ENCODE measurements around the gene POU2F1. TPM values are rescaled to one million over a fixed set of nuclear protein-coding genes. Genes with fewer than 3 reads are reported as not detected.

POU2F1 gene
- total RNA-seq, 2 experiments from 2014 or later: 12.7 to 14.0 TPM

- POLR2A ChIA-PET: no interaction called here
These were observed 153.3 kb downstream of the POU2F1 start for GRCh38 chr1:167373986-167374385.

GRCh38 chr1:167375949-167376348 lies 155.3 kb downstream of the POU2F1 start:
- CTCF ChIA-PET: no interaction called here
- POLR2A ChIA-PET: no interaction called here

More at GRCh38 chr1:167373986-167374385, 153.3 kb downstream of the POU2F1 start:
- CTCF ChIA-PET: interaction anchor here (1.0 kb wide), 2 partner anchors 9 to 166 kb away, joined by 3 read pairs; no protein-coding TSS in a partner anchor

GRCh38 chr1:167387251-167387910 lies 166.7 kb downstream of the POU2F1 start:
- POLR2A ChIA-PET: no interaction called here
- CTCF ChIA-PET: no interaction called here

GRCh38 chr1:167388976-167389375 lies 168.3 kb downstream of the POU2F1 start:
- POLR2A ChIA-PET: no interaction called here
- CTCF ChIA-PET: no interaction called here

- ChIA-PET POLR2A (no interaction called here), CTCF (no interaction called here)
These were observed 171.6 kb downstream of the POU2F1 start for GRCh38 chr1:167392200-167392696.

- ChIA-PET CTCF (interaction anchor here (0.6 to 2.3 kb wide), 7 partner anchors 30 to 1926 kb away, joined by 3 to 11 read pairs (median 3); no protein-coding TSS in a partner anchor), POLR2A (no interaction called here)
These were observed 179.8 kb downstream of the POU2F1 start for GRCh38 chr1:167400359-167400953.

- ChIA-PET CTCF (interaction anchor here (0.6 to 2.3 kb wide), 10 partner anchors 29 to 1925 kb away, joined by 3 to 11 read pairs (median 3); no protein-coding TSS in a partner anchor), POLR2A (no interaction called here)
These were observed 180.7 kb downstream of the POU2F1 start for GRCh38 chr1:167401260-167401873.

GRCh38 chr1:167404161-167404888 lies 183.6 kb downstream of the POU2F1 start:
- ChIA-PET CTCF (no interaction called here), POLR2A (interaction anchor here (1.0 kb wide), 1 partner anchor 136 kb away, joined by 3 read pairs; no protein-coding TSS in a partner anchor)

- CTCF ChIA-PET: interaction anchor here (0.5 kb wide), 1 partner anchor 71 kb away, joined by 4 read pairs; no protein-coding TSS in a partner anchor
These were observed 184.2 kb downstream of the POU2F1 start for GRCh38 chr1:167404908-167405307.

GRCh38 chr1:167408355-167408754 lies 187.7 kb downstream of the POU2F1 start:
- ChIA-PET CTCF (no interaction called here), POLR2A (no interaction called here)

More at GRCh38 chr1:167404908-167405307, 184.2 kb downstream of the POU2F1 start:
- POLR2A ChIA-PET: interaction anchor here (1.0 kb wide), 1 partner anchor 137 kb away, joined by 3 read pairs; no protein-coding TSS in a partner anchor

- POLR2A ChIA-PET: no interaction called here
- CTCF ChIA-PET: no interaction called here
These were observed 188.5 kb downstream of the POU2F1 start for GRCh38 chr1:167409183-167409582.

GRCh38 chr1:167412072-167412471 lies 191.4 kb downstream of the POU2F1 start:
- CTCF ChIA-PET: interaction anchor here (1.1 to 2.3 kb wide), 3 partner anchors 15 to 128 kb away, joined by 3 to 6 read pairs (median 3); no protein-coding TSS in a partner anchor
- POLR2A ChIA-PET: no interaction called here

GRCh38 chr1:167412920-167413319 lies 192.2 kb downstream of the POU2F1 start:
- POLR2A ChIA-PET: no interaction called here
- CTCF ChIA-PET: interaction anchor here (1.3 to 2.3 kb wide), 2 partner anchors 103 to 127 kb away, joined by 3 to 6 read pairs; no protein-coding TSS in a partner anchor

- CTCF ChIA-PET: interaction anchor here (1.2 to 2.3 kb wide), 2 partner anchors 127 to 148 kb away, joined by 3 to 6 read pairs; no protein-coding TSS in a partner anchor
- POLR2A ChIA-PET: no interaction called here
These were observed 192.6 kb downstream of the POU2F1 start for GRCh38 chr1:167413328-167413727.

GRCh38 chr1:167416506-167416905 lies 195.8 kb downstream of the POU2F1 start:
- POLR2A ChIA-PET: no interaction called here
- CTCF ChIA-PET: interaction anchor here (1.2 to 1.3 kb wide), 2 partner anchors 9 to 124 kb away, joined by 3 to 4 read pairs; no protein-coding TSS in a partner anchor

GRCh38 chr1:167418391-167418790 lies 197.7 kb downstream of the POU2F1 start:
- CTCF ChIA-PET: no interaction called here
- POLR2A ChIA-PET: no interaction called here

- CTCF ChIA-PET: no interaction called here
- POLR2A ChIA-PET: no interaction called here
These were observed 198.6 kb downstream of the POU2F1 start for GRCh38 chr1:167419245-167419644.

- CTCF ChIA-PET: interaction anchor here (0.7 to 0.9 kb wide), 2 partner anchors 46 to 120 kb away, joined by 3 to 5 read pairs; no protein-coding TSS in a partner anchor
These were observed 199.8 kb downstream of the POU2F1 start for GRCh38 chr1:167420510-167420909.

More at GRCh38 chr1:167420510-167420909, 199.8 kb downstream of the POU2F1 start:
- POLR2A ChIA-PET: no interaction called here

Data from activated CD8-positive, alpha-beta memory T cell treated with anti-CD3 and anti-CD28 coated beads for 36 hours (primary cell).